Upper lobe of right lung (tissue), 1 donor: ENCODE results near the gene WNT7A. TPM values are rescaled to one million over a fixed set of nuclear protein-coding genes. Genes with fewer than 3 reads are reported as not detected.

Source experiments
- ATAC-seq: fragments of 200-7000 bp; cut with Tn5 transposase; one replicate; pipeline ENCODE4 v1.9.1; 2020; ENCODE audit warnings: mild to moderate bottlenecking, moderate library complexity
- DNase-seq: peaks from one replicate; pipeline ENCODE4 v3.0.0-alpha.2; 2020
- H3K27ac ChIP-seq: fragments of 200-600 bp; one replicate; pipeline ENCODE4 v1.8.0; 2022
- H3K27me3 ChIP-seq: fragments of 200-600 bp; one replicate; pipeline ENCODE4 v1.8.0; 2022; ENCODE audit warnings: mild to moderate bottlenecking
- H3K36me3 ChIP-seq: fragments of 200-600 bp; one replicate; pipeline ENCODE4 v1.8.0; 2022
- H3K4me1 ChIP-seq: fragments of 200-600 bp; one replicate; pipeline ENCODE4 v1.8.0; 2022
- H3K4me3 ChIP-seq: fragments of 200-600 bp; one replicate; pipeline ENCODE4 v1.8.0; 2022; ENCODE audit warnings: mild to moderate bottlenecking
- H3K9me3 ChIP-seq: fragments of 200-600 bp; one replicate; pipeline ENCODE4 v1.8.0; 2022
- intact Hi-C: fragments of 100-400 bp; cut with DNase I; formaldehyde crosslinking; loops from one replicate; pipeline ENCODE4 v1.11.0; 2022
- total RNA-seq: library from RNA; stranded (reverse); fragmentation: NEBNext Ultra II Directional; extraction: Animal tissue kit (Norgen Biotek cat#: 25700); gene quantifications from one replicate; pipeline ENCODE4 v1.2.1, GENCODE V29; 2021
- TF ChIP-seq, protein P1 (sequence below): fragments of 200-600 bp; IDR thresholded peaks from one replicate; pipeline ENCODE4 v1.8.0; 2022; ENCODE audit warnings: antibody characterized with exemption
- donor health status: DM: no; HTN: yes; CAD: no; lungs with severe emphysema.

WNT7A gene
- total RNA-seq, 1 donor from 2014 or later = 6.6 TPM

DNA sequence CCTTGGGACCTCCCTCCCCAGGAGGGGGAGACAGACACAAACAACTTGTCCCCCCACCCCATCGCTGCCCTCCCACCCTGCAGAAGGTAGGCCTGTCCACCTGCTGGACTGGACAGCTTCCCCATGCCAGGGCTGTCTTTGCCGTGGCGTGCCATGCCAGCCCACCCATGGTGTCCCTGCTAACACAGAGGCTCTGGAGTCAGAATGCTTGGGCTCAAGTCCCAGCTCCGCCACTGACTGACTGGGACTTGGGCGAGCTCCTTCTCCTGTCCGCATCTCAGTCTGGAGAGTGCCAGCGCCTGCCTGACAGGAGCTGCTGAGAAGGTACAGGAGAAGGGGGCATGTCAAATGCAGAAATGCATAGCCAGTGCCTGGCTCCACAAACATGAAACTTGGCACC, 23.9 kb downstream of the WNT7A start:
- Histone ChIP-seq H3K36me3 (no peaks in the 10 kb centered on the region), H3K4me3 (no peak overlapping the region), H3K4me1 (no peaks in the 10 kb centered on the region), H3K9me3 (no peaks in the 10 kb centered on the region), H3K27ac (no peak overlapping the region), H3K27me3 (peaks cover 9% of the 10 kb centered on the region)
- intact Hi-C loops = no loop called here
- ATAC-seq = no peak
- TF ChIP-seq, protein P1, sequence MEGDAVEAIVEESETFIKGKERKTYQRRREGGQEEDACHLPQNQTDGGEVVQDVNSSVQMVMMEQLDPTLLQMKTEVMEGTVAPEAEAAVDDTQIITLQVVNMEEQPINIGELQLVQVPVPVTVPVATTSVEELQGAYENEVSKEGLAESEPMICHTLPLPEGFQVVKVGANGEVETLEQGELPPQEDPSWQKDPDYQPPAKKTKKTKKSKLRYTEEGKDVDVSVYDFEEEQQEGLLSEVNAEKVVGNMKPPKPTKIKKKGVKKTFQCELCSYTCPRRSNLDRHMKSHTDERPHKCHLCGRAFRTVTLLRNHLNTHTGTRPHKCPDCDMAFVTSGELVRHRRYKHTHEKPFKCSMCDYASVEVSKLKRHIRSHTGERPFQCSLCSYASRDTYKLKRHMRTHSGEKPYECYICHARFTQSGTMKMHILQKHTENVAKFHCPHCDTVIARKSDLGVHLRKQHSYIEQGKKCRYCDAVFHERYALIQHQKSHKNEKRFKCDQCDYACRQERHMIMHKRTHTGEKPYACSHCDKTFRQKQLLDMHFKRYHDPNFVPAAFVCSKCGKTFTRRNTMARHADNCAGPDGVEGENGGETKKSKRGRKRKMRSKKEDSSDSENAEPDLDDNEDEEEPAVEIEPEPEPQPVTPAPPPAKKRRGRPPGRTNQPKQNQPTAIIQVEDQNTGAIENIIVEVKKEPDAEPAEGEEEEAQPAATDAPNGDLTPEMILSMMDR = no peak
- DNase-seq = no peak

DNA sequence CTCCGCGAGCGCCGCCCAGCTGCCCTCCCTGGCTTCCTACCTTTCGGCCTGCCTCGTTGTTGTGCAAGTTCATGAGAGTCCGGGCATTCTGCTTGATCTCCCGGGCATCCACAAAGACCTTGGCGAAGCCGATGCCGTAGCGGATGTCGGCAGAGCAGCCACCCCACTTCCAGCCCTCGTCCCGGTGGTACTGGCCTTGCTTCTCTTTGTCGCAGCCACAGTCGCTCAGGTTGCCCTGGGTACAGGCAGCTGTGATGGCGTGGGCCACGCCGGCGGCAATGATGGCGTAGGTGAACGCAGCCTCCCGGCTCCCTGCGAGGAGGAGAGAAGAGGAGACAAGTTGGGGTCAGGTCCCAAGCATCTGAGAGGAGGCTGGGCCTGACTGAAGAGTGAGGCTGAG, 25.4 kb downstream of the WNT7A start:
- ATAC-seq = no peak
- TF ChIP-seq, protein P1 = no peak
- DNase-seq = no peak
- H3K4me3 ChIP-seq = no peak overlapping the region
- no peaks in the 10 kb centered on the region for H3K36me3 ChIP-seq
- H3K4me1 ChIP-seq = no peaks in the 10 kb centered on the region
- no peak overlapping the region for H3K27ac ChIP-seq
- no peaks in the 10 kb centered on the region for H3K9me3 ChIP-seq
- H3K27me3 ChIP-seq = peaks cover 4% of the 10 kb centered on the region
- intact Hi-C loops = no loop called here

DNA sequence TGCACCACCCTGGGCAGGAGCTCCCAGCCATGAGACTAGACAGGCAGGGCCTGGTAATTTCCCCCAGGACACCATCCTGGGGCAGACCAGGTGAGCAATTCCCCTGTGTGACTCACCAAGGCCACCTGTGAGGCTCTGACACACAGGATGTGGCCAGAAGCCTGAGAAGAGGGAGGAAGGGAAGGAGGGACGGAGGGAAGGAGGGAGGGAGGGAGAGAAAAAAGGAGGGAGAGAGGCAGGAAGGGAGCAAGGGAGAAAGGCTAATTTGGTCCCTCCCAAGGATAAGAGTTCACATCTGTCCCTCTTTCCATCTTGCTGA, 25.9 kb downstream of the WNT7A start:
- H3K9me3 ChIP-seq = no peaks in the 10 kb centered on the region
- TF ChIP-seq, protein P1 = no peak
- peaks cover 4% of the 10 kb centered on the region for H3K27me3 ChIP-seq
- H3K4me1 ChIP-seq = no peaks in the 10 kb centered on the region
- no peak for ATAC-seq
- no peaks in the 10 kb centered on the region for H3K36me3 ChIP-seq
- no peak for DNase-seq
- H3K27ac ChIP-seq = no peak overlapping the region
- no peak overlapping the region for H3K4me3 ChIP-seq
- intact Hi-C loops = no loop called here

DNA sequence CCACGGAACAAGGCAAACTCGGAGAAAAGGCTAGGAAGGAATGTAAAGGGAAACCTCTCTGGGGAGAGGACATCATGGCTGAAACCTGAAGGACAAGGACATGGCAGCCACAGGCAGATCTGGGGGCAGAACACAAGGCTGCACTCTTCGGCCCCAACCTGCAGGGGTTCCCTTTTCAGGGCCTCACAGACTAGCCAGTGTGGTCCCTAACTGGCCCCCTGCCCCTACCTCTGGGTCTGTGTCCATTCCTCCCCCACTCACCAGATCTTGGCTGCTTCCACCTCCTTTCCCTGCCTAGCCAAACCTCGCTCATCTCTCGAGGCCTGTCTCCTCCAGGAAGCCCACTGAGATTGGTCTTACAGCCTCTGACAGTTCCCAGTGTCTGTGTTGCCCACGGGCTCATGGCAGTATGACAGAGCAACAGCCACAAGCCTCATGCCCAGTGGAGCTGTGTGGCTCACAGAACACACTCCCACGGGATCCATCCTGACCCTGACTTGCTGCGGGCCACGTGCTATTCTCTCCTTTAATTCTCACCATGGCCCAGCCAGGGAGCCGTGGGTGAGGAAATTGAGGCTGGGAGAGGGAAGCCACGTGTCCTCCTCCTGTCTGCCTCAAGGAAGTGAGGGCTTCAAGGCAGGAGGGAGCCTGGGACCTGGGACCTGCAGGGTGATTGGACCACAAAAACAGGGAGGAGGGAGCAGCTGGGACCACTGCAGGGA, 26.5 kb downstream of the WNT7A start:
- TF ChIP-seq, protein P1 = no peak
- no peak for DNase-seq
- no peaks in the 10 kb centered on the region for H3K9me3 ChIP-seq

DNA sequence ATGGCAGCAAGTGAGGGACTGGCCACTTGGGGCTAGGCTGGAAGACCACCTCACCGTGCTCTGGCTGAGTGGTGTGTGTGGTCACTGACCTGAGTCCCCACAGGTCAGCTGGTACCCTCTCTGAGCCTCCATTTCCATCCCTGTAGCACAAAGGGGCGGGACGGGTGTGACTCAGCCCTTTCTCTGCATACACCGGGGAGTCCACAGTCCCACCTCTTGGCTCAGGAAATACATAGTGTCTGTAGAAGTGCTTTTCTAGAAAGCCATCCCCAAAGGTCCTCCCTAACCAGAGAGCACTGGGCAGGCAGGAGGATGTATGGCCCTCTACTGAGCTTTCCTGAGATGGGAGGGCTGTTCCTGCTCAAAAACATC, 27.2 kb downstream of the WNT7A start:
- no peaks in the 10 kb centered on the region for H3K9me3 ChIP-seq
- TF ChIP-seq, protein P1 = no peak
- H3K27me3 ChIP-seq = peaks cover 4% of the 10 kb centered on the region
- intact Hi-C loops = no loop called here
- H3K36me3 ChIP-seq = no peaks in the 10 kb centered on the region
- H3K27ac ChIP-seq = no peak overlapping the region
- DNase-seq = no peak
- H3K4me3 ChIP-seq = no peak overlapping the region
- ATAC-seq = no peak
- H3K4me1 ChIP-seq = no peaks in the 10 kb centered on the region

More for the DNA sequence above, 26.5 kb downstream of the WNT7A start:
- Histone ChIP-seq H3K4me1 (no peaks in the 10 kb centered on the region), H3K27ac (no peak overlapping the region), H3K4me3 (no peak overlapping the region), H3K27me3 (peaks cover 4% of the 10 kb centered on the region), H3K36me3 (no peaks in the 10 kb centered on the region)
- intact Hi-C loops = no loop called here
- ATAC-seq = no peak
